WI38 (cell line): ENCODE measurements around the gene EID2.

ENCODE experiments used
- H3K4me3 ChIP-seq: 2 replicates; pipeline ENCODE4 v1.5.1; 2011; ENCODE audit warnings: low read depth, mild to moderate bottlenecking, control low read depth, low read length
- CTCF ChIP-seq: IDR thresholded peaks from 2 replicates; pipeline ENCODE4 v1.5.1; 2012; ENCODE audit warnings: low read depth, mild to moderate bottlenecking, control low read depth, low read length

EID2 gene

GRCh38 chr19:39546599-39546998 is 6.6 kb upstream of the EID2 start:
- no peak overlapping the region for H3K4me3 ChIP-seq
- no peak for TF ChIP-seq CTCF

DNA sequence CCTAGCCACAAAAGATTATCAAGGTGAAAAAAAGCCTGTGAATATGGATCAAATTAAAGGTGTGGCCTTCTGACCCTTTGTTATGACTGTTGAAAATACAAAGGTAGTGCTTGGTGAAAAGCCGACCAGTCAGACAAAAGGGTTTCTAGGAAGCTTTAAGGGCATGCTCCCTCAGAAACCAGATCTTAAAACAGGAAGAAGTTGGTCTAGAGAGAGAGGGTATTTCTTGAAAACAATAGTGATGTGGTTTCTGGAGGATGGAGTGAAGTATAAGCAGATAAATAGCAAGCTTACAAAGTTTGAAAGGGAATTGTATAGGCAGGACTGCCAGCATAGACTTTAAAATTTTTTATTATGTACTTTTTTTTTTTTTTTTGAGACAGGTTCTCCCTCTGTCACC is 5.0 kb upstream of the EID2 start:
- H3K4me3 ChIP-seq, result no peak overlapping the region
- TF ChIP-seq CTCF, result no peak

GRCh38 chr19:39544226-39544903 is 4.4 kb upstream of the EID2 start:
- no peak overlapping the region for H3K4me3 ChIP-seq
- no peak for TF ChIP-seq CTCF

DNA sequence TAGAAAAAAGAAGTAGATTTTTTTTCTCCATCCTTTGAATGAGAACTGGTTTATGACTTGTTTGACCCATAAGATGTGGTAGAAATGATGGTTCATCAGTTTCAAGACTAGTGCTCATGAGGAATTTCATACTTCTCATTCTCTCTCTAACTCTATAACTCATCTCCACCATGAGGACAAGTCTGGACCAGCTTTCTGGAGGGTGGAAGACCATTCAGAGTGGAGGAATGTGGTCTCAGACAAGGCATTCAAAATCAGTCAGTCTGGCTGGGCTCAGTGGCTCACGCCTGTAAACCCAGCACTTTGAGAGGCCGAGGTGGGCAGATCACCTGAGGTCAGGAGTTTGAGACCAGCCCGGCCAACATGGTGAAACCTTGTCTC is 3.5 kb upstream of the EID2 start:
- no peak for TF ChIP-seq CTCF
- H3K4me3 ChIP-seq, result no peak overlapping the region

GRCh38 chr19:39542206-39542605 is 2.2 kb upstream of the EID2 start:
- TF ChIP-seq CTCF, result no peak
- H3K4me3 ChIP-seq, result no peak overlapping the region

DNA sequence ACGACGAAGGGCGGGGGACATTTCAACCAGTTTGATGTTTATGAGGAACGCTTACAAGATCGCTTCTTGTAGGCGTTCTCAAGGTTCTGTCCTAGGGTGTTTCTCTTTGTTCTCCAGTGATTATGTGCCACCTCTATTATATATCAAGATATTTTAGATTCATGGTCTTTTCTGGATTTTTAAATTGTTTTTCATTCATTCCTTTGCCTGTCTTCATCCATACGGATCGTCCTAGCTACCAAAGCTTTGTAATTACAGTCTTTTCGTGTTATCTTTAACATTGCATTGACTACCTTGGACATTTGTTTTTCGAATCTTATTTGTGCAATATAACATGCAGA is 342 bp upstream of the EID2 start:
- peak overlapping the region; percentile 89 for H3K4me3 ChIP-seq
- TF ChIP-seq CTCF, result no peak

GRCh38 chr19:39539165-39539517 is 820 bp downstream of the EID2 start:
- H3K4me3 ChIP-seq, result peak overlapping the region; percentile 89
- no peak for TF ChIP-seq CTCF
